Measurements from ENCODE around the gene GMDS. TPM values are rescaled to one million over a fixed set of nuclear protein-coding genes. Genes with fewer than 3 reads are reported as not detected.

The GMDS gene
- total and polyA plus RNA-seq, 9 donors, result 6.6 to 20.6 (median 11.0) TPM

- Histone ChIP-seq H3K36me3 (no peaks in the 10 kb centered on the region), H3K9me3 (no peaks in the 10 kb centered on the region), H3K27me3 (no peaks in the 10 kb centered on the region), H3K4me3 (no peak overlapping the region), H3K27ac (no peak overlapping the region), H3K4me1 (ENCODE audit: insufficient read depth) (peaks cover 3% of the 10 kb centered on the region)
- intact Hi-C loops (cut with DNase I), result no loop called here
- no peak for DNase-seq
- TF ChIP-seq CTCF (IDR thresholded peaks at IDR 0.05) (no peak), EP300 (IDR thresholded peaks at IDR 0.05) (no peak), POLR2A (IDR thresholded peaks at IDR 0.05) (no peak)
- WGBS, 3 donors, result 94 to 96% (median 96%) methylated on average over 6 of the region's 6 CpGs
Observed at GRCh38 chr6:1763404-1763803, 482.0 kb downstream of the GMDS start.

- Histone ChIP-seq H3K36me3 (no peaks in the 10 kb centered on the region), H3K27me3 (no peaks in the 10 kb centered on the region), H3K9me3 (no peaks in the 10 kb centered on the region), H3K4me1 (ENCODE audit: insufficient read depth) (peaks cover 3% of the 10 kb centered on the region), H3K4me3 (no peak overlapping the region), H3K27ac (no peak overlapping the region)
- 88 to 98% (median 95%) methylated on average over 9 of the region's 9 CpGs for WGBS, 3 donors
- intact Hi-C loops (cut with DNase I), result no loop called here
- no peak for DNase-seq
- no peak for TF ChIP-seq EP300 (IDR thresholded peaks at IDR 0.05)
- TF ChIP-seq POLR2A (IDR thresholded peaks at IDR 0.05), result no peak
- TF ChIP-seq CTCF (IDR thresholded peaks at IDR 0.05), result no peak
Observed at GRCh38 chr6:1762203-1762602, 483.2 kb downstream of the GMDS start.

- H3K27ac ChIP-seq, result no peak overlapping the region
- H3K9me3 ChIP-seq, result no peaks in the 10 kb centered on the region
- H3K36me3 ChIP-seq, result no peaks in the 10 kb centered on the region
- no peak for DNase-seq
- no peaks in the 10 kb centered on the region for H3K27me3 ChIP-seq
- WGBS, 3 donors, result 88 to 96% (median 93%) methylated on average over 4 of the region's 4 CpGs
- no peak for TF ChIP-seq POLR2A (IDR thresholded peaks at IDR 0.05)
- no peak for TF ChIP-seq EP300 (IDR thresholded peaks at IDR 0.05)
- no peak for TF ChIP-seq CTCF (IDR thresholded peaks at IDR 0.05)
- H3K4me3 ChIP-seq, result no peak overlapping the region
- intact Hi-C loops (cut with DNase I), result no loop called here
- peaks cover 2% of the 10 kb centered on the region for H3K4me1 ChIP-seq (ENCODE audit: insufficient read depth)
Observed at GRCh38 chr6:1761477-1761877, 483.9 kb downstream of the GMDS start.

GRCh38 chr6:1760876-1761275 is 484.5 kb downstream of the GMDS start:
- H3K9me3 ChIP-seq, result no peaks in the 10 kb centered on the region
- TF ChIP-seq EP300 (IDR thresholded peaks at IDR 0.05) (no peak), CTCF (IDR thresholded peaks at IDR 0.05) (no peak)
- no peak overlapping the region for H3K4me3 ChIP-seq
- no peak for DNase-seq
- intact Hi-C loops (cut with DNase I), result no loop called here
- 69 to 86% (median 75%) methylated on average over 2 of the region's 2 CpGs for WGBS, 3 donors
- no peaks in the 10 kb centered on the region for H3K27me3 ChIP-seq
- H3K27ac ChIP-seq, result no peak overlapping the region
- H3K4me1 ChIP-seq (ENCODE audit: insufficient read depth), result peaks cover 1% of the 10 kb centered on the region
- no peaks in the 10 kb centered on the region for H3K36me3 ChIP-seq

GRCh38 chr6:1759870-1760269 is 485.5 kb downstream of the GMDS start:
- no peaks in the 10 kb centered on the region for H3K36me3 ChIP-seq
- peaks cover 1% of the 10 kb centered on the region for H3K4me1 ChIP-seq (ENCODE audit: insufficient read depth)
- intact Hi-C loops (cut with DNase I), result no loop called here
- H3K4me3 ChIP-seq, result no peak overlapping the region
- no peak for DNase-seq
- TF ChIP-seq CTCF (IDR thresholded peaks at IDR 0.05), result no peak
- no peak for TF ChIP-seq POLR2A (IDR thresholded peaks at IDR 0.05)
- TF ChIP-seq EP300 (IDR thresholded peaks at IDR 0.05), result no peak
- no peak overlapping the region for H3K27ac ChIP-seq
- no peaks in the 10 kb centered on the region for H3K9me3 ChIP-seq
- H3K27me3 ChIP-seq, result no peaks in the 10 kb centered on the region
- 93 to 95% (median 94%) methylated on average over 8 of the region's 8 CpGs for WGBS, 3 donors

Measured in ovary (tissue), 9 donors.